SK-N-MC (cell line): ENCODE results near the gene AMPD1.

Experiments used
- EZH2 ChIP-seq: fragments of 200-600 bp; sonication (generic); IDR thresholded peaks from one replicate; pipeline ENCODE4 v1.6.1; 2017; ENCODE audit warnings: antibody characterized with exemption
- POLR2AphosphoS5 ChIP-seq: IDR thresholded peaks from 2 replicates; pipeline ENCODE4 v1.6.1; 2012; ENCODE audit warnings: mild to moderate bottlenecking, low read depth, low read length, borderline replicate concordance

GRCh38 chr1:114741963-114742746 is 46.8 kb upstream of the AMPD1 start:
- no peak for TF ChIP-seq EZH2
- no peak for TF ChIP-seq POLR2AphosphoS5
